Activated naive CD4-positive, alpha-beta T cell treated with Interleukin-2 at 50 U/mL for 16 hours (primary cell): ENCODE data around the gene SLC38A11.
"Not testable (repeated sequence)": the region's sequence is repeated elsewhere in the genome, so short reads cannot be mapped to it uniquely, and the experiment has no call there.

ENCODE experiments used
- DNase-seq: peaks from one replicate; pipeline ENCODE4 v3.0.0-alpha.2; 2020

Gene SLC38A11, protein sequence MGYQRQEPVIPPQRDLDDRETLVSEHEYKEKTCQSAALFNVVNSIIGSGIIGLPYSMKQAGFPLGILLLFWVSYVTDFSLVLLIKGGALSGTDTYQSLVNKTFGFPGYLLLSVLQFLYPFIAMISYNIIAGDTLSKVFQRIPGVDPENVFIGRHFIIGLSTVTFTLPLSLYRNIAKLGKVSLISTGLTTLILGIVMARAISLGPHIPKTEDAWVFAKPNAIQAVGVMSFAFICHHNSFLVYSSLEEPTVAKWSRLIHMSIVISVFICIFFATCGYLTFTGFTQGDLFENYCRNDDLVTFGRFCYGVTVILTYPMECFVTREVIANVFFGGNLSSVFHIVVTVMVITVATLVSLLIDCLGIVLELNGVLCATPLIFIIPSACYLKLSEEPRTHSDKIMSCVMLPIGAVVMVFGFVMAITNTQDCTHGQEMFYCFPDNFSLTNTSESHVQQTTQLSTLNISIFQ

DNA sequence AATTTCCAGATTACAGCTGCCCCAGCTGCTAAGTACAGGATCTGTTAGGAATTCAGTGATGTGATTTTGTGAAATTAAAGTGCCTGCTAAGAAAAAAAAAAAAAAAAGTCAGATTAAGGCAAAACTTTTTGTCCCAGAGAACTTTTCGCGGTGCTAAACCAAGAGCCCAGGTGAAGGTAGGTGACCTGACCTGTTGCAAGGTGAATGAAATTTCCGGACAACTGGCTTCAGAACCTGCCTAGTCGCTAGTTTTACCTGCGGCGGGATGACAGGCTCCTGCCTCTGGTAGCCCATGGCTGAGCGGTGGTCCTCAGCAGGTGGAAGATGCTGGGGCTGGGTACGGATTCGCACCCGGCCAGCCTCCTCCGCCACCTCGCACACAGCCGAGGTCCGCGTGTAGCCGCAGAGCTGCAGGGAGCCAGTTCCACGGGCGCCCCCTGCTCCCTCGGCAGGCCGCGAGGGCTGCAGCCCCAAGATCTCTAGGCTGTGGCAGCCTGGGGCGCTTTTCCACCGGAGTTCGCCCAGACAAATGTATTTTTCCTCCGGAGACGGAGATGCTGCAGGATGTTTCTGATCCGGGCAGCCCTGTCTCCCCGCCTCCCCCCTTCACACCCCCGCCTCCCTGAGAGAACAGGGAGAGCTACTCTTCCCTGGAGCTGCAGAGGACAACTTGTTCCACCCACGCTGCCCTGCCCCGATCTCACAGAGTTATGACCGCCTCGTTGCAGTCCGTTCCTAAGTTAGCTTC lies at the start of gene SLC38A11:
TSS of gene SLC38A11 (minus strand) at position 572 of the 748 bp plus-strand sequence. CDS start at position 294, 278 bp downstream.
- DNase-seq: no peak

DNA sequence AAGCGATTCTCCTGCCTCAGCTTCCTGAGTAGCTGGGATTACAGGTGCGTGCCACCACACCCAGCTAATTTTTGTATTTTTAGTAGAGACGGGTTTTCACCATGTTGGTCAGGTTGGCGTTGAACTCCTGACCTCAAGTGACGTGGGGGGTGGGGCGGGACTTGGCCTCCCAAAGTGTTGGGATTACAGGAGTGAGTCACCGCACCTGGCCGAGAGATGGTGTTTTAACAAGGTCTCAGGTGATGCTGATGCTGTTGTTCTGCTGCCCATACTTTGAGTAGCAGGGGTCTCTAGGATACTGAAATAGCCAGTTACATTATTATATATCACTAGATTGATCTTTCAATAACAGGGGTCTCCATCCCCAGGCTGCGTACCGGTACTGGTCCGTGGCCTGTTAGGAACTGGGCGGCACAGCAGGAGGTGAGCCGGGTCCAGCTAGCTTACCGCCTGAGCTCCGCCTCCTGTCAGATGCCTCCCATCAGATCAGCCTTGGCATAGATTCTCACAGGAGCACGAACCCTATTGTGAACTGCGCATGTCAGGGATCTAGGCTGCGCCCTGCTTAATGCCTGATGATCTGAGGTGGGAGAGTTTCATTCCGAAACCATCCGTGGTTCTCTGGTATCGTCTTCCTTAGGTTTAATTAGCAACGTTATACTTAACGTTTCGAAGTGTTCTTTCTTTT lies 48.3 kb upstream of the SLC38A11 start:
- no peak for DNase-seq

DNA sequence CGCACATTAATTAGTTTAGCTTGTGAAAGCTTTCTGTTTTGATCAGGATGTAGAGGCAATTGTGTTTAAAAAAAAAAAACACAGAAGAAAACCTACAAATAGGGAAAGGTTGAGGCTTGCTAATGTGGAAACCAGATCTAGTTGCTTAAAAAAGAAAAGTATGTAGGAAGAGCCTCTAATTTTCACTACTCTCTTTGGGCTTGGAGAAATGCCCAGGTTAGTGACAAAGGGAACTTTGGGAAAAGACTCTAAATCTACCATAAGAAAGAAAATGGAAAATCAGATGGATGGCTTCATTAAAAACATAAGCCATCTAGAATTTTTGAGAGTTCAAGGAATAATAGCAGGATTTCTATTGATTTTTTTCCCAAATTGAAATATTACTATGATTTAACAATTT lies 47.3 kb upstream of the SLC38A11 start:
- no peak for DNase-seq

DNA sequence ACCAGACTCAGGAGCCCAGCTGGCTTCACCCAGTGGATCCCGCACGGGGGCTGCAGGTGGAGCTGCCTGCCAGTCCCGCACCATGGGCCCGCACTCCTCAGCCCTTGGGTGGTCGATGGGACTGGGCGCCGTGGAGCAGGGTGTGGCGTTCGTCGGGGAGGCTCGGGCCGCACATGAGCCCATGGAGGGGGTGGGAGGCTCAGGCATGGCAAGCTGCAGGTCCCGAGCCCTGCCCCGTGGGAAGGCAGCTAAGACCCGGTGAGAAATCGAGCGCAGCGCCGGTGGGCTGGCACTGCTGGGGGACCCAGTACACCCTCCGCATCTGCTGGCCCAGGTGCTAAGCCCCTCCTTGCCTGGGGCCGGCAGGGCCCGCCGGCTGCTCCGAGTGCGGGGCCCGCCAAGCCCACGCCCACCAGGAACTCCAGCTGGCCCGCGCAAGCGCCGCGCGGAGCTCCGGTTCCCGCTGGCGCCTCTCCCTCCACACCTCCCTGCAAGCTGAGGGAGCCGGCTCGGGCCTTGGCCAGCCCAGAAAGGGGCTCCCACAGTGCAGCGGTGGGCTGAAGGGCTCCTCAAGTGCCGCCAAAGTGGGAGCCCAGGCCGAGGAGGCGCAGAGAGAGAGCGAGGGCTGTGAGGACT lies 39.5 kb upstream of the SLC38A11 start:
- not testable (repeated sequence) for DNase-seq

DNA sequence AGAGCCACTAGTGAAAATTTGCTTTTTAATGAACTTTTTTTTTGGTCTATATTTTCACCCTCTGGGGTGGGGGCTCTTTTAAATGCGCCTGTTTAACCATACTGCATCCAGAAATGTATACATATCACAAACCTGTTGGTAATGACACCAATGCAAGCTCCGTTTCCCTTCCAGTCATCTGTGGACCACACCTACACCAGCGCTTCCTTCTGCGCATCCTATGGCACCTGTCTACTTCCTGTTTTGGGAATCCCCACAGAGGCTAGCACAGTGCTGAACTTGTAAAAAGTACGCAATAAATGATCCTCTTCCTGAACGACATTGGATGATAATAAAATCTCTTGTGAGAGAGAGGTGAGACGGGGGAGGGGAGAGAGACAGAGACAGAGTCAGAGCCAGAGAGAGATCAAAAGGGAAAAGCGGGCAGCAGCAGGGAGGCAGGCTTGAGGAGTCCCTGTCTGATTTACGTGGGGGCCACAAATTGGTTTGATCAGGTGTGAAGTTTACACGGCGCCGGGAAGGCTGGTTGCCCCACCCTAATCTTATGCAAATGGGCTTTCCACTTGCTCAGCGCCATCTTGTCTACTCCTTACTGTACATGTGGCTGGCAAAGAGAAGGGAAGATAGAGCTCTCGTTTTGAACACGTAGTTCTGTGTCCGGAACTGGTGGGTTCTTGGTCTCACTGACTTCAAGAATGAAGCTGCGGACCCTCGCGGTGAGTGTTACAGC lies 38.1 kb upstream of the SLC38A11 start:
- no peak for DNase-seq

DNA sequence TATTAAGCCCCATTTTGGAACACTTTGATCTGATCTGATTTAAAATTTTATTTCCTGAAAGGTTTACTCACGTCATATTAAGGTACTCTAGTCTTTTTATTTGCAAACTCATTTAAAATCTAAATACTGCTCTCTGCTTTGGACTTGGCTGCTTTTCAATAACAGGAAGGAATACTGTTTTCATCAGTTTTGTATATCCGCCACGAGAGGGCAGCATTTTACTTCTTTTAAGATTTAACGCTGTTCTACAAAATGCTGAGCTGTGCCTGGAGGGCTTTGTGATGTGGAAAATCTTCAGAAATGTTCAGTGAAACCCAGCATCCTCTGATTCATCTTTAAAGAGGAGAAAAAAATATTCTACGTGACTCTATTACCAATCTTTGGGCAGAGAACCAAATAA lies 37.5 kb upstream of the SLC38A11 start:
- peak; percentile 8 for DNase-seq

DNA sequence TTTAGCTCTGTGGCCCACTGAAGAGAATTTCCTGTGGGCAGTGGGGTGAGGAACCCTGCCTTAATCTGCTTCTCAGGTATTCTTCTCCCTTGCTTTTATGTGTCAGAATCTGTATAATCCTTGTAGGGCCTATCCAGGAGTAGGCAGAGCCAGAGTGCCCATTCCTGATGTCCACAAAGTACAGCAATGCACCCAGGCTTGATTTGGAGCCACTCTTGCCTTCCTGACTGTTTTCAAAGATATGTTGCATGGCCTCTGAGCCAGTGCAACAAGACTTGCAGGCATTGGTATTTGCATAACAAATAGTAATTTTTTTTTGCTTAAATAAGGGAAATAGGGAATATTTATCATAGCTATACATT lies 36.7 kb upstream of the SLC38A11 start:
- not testable (repeated sequence) for DNase-seq

DNA sequence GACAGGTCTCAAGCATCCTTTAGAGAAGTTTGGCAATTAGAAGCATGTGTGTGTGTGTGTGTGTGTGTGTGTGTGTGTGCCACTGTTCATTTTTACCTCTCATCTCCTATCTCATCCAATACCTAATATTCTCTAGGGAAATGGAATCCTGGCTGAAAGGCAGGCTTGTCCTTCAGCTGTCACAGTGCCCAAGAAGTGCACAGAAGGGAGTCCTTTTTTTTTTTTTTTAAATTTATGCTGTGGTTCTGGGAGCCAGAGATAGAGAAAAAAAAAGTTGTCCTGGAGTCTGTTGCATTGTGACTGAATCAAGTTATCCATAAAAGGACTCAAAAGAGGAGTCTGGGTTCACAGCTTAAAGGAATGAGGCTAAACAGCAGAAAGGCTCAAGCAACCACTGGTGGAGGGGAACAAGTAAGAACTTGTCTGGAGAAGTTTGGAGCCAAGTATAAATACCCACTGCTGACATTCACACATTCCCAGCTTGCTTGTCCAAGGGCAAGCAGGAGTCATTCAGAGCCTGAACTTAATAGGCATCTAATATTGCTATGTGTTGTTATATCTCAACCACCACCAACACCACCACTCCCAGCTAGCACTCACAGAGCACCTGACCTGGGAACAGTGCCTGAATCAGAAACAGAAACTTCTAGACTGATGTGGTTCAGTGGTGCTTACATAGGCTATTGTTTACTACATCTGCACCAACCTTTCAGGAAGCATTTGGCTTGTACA lies 36.2 kb upstream of the SLC38A11 start:
- not testable (repeated sequence) for DNase-seq

DNA sequence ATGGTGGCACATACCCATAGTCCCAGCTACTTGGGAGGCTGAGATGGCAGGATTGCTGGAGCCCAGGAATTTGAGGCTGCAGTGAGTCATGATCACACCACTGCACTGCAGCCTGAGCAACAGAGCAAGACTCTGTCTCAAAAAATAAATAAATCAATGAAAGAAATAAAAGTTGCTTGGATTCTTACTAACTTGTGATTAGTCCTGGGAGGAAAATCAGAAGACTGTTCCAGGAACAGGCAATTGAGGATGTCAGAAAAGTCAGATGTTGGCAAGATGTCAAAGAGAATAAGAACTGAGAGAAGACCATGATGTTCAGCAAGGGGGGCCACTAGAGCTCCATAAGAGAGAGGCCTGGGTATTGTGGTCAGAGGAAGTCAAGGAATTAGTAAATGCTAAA lies 35.6 kb upstream of the SLC38A11 start:
- DNase-seq: not testable (repeated sequence)

DNA sequence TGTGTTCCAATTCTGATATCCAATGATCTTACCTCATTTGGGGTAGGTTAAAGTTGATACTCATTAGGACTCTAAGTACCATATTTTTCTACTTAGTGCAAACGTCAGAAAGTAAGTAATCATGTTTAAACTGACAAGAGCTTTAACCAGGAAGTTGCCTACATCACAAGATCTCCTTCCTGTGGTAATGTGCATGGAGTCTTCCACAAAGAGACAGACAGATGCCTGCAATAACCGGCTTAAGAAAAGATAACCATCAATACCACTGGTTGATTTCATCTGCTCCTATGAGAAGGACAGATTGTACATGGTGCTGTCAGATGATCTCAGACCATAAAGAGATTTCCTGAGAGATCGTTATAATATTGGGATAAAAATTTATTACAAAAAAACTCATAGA lies 33.5 kb upstream of the SLC38A11 start:
- not testable (repeated sequence) for DNase-seq

DNA sequence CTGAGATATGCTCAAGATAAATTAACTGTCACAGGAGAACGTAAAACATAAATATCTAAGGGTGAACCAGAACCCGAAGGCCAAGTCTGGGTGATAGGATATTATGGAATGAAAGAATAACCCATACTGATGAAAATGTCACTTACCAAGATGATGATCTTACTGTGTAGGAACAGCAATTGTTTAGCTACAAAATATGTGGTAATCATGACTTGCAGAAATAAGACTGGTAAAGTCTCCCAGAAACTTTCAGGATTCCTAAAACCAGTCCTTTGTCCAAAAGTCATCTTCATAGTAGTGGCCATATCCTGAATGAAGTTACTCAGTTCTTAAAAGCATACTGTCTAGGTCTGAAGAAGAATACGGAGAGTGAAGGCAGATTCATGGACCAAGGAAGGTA lies 30.7 kb upstream of the SLC38A11 start:
- DNase-seq: not testable (repeated sequence)

DNA sequence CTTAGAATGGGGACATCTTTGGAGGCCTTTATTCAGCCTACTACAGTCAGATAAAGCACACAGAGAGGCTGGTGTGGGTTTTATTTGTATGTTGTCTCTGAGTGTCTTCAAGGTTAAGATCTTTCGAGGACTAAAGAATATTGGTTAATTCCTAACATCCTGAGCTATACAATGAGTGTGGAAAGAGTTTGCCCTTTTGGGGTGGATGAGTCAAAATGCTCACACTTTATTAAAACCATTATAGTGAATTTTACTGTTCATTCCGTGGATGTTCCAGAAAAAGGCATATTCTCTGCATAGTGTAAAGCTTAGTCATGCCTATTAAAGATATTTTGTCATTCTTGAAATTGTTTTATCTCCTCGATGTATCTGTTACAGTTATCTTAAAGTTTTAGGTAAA lies 29.1 kb upstream of the SLC38A11 start:
- no peak for DNase-seq

DNA sequence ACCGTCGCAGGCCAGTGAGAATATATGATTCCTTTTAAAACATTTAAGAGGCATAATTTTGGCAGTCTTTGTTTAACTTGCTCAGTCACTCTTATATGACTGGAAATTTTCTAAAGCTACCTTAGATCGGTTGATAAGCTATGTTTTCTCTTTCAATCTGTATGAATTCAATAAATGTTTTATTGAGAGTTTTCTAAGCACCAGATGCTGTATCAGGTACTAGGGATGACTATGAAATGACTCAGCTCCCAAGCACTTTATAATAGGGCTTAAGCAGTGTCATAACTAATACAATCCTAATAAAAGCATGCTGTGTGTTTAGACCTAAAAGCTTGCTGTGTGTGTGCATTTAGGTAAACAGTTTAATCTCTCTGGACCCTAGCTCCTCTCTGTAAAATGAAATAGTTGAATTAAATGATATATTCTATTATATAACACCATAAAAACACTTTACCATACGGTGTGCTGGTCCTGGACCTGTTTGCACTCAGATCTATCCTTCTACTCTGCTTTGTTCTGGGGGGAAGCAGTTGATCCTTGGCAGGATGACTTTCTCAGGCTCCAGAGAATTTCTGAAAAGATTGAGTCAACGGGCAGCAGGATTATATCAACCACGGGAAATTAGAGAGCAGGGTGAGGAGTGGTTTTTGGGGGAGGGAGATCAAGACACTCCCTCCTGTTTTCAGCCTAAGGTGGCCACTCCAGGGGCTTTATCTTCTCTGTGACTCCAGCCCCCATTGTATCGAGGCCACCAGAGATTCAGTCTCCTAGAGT lies 26.1 kb upstream of the SLC38A11 start:
- DNase-seq: no peak

DNA sequence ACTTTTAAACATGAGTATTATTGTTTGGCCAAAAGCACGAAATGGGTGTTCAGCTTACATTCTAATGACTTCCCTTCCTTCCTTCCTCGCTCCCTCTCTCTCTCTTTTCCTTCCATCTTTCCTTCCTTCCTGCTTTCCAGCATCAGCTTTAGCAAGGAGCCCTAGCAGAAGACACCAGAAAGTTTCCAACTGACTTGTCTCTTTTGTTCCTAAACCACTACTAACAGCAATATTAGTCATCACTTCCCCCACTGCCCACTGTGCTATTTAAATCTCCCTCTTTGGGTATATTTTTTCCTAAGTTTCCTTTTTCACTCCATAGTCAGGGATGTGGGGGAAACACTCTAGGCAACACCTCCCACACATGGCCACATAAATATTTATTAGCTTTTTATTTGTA lies 25.4 kb upstream of the SLC38A11 start:
- DNase-seq: not testable (repeated sequence)

DNA sequence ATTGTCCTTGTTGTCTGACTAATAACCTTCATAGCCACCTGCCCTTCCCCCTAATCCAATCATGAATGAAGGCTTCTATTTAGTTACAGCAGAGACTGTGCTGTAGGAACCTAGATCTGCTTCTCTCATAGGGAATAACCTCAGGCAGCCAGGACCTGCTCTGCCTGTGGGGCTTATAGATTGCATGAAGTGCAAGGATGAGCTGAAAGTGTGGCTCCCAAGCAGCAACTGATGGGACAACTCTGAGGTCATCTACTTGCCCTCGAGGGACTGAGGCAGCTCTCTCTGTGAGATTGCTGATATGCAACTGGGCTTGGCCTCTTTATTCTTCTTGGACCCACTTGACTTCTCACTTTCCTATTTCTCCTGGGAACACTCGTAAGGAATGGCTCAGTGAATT lies 23.8 kb upstream of the SLC38A11 start:
- DNase-seq: no peak

DNA sequence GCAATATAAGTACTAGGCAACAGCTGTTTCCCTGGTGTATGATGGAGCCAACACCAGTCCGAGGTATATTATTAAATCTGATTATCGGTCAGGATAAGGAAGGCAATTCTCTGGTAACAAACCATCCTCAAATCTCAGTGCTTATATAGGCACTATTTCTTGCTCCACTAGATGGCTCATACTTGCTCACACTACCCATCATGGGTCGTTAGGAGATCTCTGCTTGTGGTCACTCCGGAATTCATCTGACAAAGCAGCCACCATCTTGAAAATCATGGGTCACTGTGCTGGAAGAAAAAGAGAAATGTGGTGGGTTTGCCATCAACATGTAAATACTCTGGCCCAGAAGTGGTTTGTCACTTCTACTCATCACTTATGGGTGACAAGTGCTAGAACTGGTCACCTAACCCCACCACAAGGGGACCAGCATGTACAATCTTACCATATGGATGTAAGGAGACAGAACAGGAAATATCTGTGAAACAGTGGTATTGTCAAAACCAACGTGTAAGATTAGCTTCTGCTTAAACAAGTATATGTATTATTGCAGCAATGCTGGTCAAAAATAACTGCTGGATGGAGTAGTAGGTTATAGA lies 21.6 kb upstream of the SLC38A11 start:
- not testable (repeated sequence) for DNase-seq

DNA sequence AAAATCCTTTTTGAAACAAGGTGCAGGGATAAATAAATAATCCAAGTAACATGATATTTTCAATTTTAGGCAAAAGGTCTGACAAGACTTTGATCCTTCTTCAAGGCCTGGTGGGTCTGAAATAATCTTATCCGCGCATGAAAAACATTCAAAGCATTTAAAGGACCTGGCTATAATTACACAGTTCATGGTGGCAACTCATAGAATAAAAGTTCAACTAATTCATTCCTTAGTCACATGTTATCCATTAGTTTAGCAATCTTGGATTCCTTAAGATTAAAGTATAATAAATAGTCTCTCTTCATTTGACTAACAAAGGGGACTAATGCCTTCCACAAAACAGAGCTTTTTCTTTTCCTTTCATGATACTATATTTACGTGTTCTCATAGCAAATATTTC lies 21.0 kb upstream of the SLC38A11 start:
- no peak for DNase-seq

DNA sequence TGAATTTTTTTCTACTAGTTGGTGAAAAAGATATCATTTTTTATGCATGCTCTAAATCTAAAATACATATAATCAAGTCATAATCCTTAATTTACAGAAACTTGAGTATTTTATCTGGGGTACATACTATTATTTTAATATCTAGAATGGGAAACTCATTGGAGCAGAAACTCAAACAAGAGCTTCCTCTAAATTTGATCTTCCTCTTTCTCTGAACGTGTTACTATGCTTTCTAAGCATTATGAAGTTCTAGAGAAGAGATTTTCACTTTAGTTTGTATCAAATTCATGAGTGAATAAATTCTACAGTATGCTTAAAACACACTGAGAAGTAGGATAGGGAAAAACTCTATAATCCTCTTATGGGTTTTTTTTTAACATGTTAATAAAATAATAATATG lies 20.6 kb upstream of the SLC38A11 start:
- DNase-seq: no peak

DNA sequence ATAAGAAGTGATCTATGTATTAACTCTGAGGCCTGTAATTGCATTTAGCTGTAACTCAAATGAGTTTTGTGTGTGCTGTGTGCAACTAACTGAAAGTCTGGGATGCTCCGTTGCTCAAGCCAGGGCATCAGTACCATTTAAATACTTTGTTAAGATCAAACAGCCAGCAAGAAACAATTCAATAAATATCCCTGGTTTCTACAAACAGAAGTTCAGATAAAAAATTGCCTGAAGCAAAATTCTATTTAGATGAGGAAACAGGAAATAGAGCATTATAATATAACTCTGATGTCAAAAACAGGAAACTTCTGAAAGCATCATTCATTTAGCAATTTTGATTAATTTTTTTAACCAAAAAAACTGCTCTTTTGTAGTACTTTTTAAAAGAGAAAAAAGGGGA lies 18.9 kb upstream of the SLC38A11 start:
- no peak for DNase-seq

DNA sequence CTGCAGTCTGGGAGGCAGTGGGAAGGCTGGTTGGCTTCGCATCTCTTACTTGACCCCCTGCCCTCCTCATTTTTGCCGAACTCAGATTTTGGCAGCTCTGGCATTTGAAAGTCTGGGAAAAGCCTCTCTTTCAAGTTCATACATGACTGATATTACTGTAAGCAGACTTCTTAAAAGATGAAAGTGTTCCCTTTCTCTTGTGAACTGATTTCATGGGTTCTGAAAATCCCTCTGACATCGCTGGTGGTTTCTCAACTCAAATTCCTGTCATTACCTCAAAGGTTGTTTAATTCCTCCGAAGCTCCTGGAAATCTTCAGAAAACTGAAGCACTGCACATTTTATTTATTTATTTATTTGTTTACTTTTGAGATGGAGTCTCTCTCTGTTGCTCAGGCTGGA lies 16.9 kb upstream of the SLC38A11 start:
- DNase-seq: no peak
